HepG2 (cell line): ENCODE data around the gene CEBPZOS. TPM values are rescaled to one million over a fixed set of nuclear protein-coding genes. Genes with fewer than 3 reads are reported as not detected.

Experiments used
- ARID2 ChIP-seq: sonication (generic); formaldehyde crosslinking; IDR thresholded peaks from 2 replicates; pipeline ENCODE4 v1.8.1; 2022; ENCODE audit warnings: mild to moderate bottlenecking, missing genetic modification reagents, borderline replicate concordance
- CEBPB ChIP-seq: IDR thresholded peaks from 2 replicates; pipeline ENCODE4 v1.6.1; 2011; ENCODE audit warnings: low read depth, low read length, improper control_type of control experiment, borderline replicate concordance
- ERF ChIP-seq: IDR thresholded peaks from 2 replicates; pipeline ENCODE4 v1.6.1; 2018; ENCODE audit warnings: missing biosample characterization, missing genetic modification reagents
- FOXK1 ChIP-seq: sonication (generic); formaldehyde crosslinking; IDR thresholded peaks from 2 replicates; pipeline ENCODE4 v1.4.0; 2020; ENCODE audit warnings: low read depth, missing genetic modification reagents, borderline replicate concordance
- GATAD1 ChIP-seq: IDR thresholded peaks from 2 replicates; pipeline ENCODE4 v1.6.1; 2016; ENCODE audit warnings: missing genetic modification reagents, missing compliant biosample characterization
- HNF1B ChIP-seq: sonication (generic); formaldehyde crosslinking; IDR thresholded peaks from 2 replicates; pipeline ENCODE4 v1.5.1; 2020; ENCODE audit warnings: mild to moderate bottlenecking, moderate library complexity, missing genetic modification reagents
- IKZF1 ChIP-seq: fragments of 450-650 bp; IDR thresholded peaks from 2 replicates; pipeline ENCODE4 v1.7.1; 2016
- LBX2 ChIP-seq: sonication (generic); formaldehyde crosslinking; IDR thresholded peaks from 2 replicates; pipeline ENCODE4 v1.5.0; 2020; ENCODE audit warnings: missing genetic modification reagents, mild to moderate bottlenecking, borderline replicate concordance
- MAF1 ChIP-seq: sonication (generic); formaldehyde crosslinking; IDR thresholded peaks from 2 replicates; pipeline ENCODE4 v1.5.0; 2020; ENCODE audit warnings: missing genetic modification reagents, borderline replicate concordance
- PBX3 ChIP-seq: sonication (generic); formaldehyde crosslinking; IDR thresholded peaks from 2 replicates; pipeline ENCODE4 v1.8.1; 2023; ENCODE audit warnings: missing genetic modification reagents, inconsistent platforms, borderline replicate concordance
- POLR2AphosphoS5 ChIP-seq: IDR thresholded peaks from 2 replicates; pipeline ENCODE4 v1.6.1; 2012; ENCODE audit warnings: low read depth, low read length
- SMC3 ChIP-seq: IDR thresholded peaks from 2 replicates; pipeline ENCODE4 v1.6.1; 2011; ENCODE audit warnings: low read length, improper control_type of control experiment
- SOX5 ChIP-seq: IDR thresholded peaks from 2 replicates; pipeline ENCODE4 v1.6.1; 2016; ENCODE audit warnings: borderline replicate concordance
- TERF1 ChIP-seq: sonication (generic); formaldehyde crosslinking; IDR thresholded peaks from 2 replicates; pipeline ENCODE4 v1.8.0; 2022; ENCODE audit warnings: mild to moderate bottlenecking, missing genetic modification reagents, moderate library complexity
- ZNF121 ChIP-seq: sonication (generic); formaldehyde crosslinking; IDR thresholded peaks from 2 replicates; pipeline ENCODE4 v1.5.0; 2020; ENCODE audit warnings: mild to moderate bottlenecking, missing genetic modification reagents
- ZNF274 ChIP-seq: sonication (generic); formaldehyde crosslinking; IDR thresholded peaks from 2 replicates; pipeline ENCODE4 v1.5.1; 2020; ENCODE audit warnings: mild to moderate bottlenecking, missing genetic modification reagents
- polyA plus RNA-seq, 8 experiments: library from polyadenylated mRNA; depleted of rRNA in 3 of 8; stranded (reverse) in 7 of 8; unstranded in 1 of 8; fragments of >200 nt; fragmentation: Illumina TruSeq in 4 of 8; extraction: Trizol in 4 of 8; gene quantifications; 2 replicates each; pipeline versions ENCODE4 v1.2.1 to v1.2.3, GENCODE V29; 2011 to 2016; ENCODE audit warnings: low read depth in 4 of 8, missing spikeins in 1 of 8, mixed read lengths in 1 of 8; ENCODE audit not compliant: insufficient read depth in 1 of 8
- total RNA-seq, 5 experiments: library from RNA; depleted of rRNA; stranded (reverse); fragments of >200 nt; fragmentation: Illumina TruSeq; extraction: Trizol; gene quantifications; 2 replicates each; pipeline ENCODE4 v1.2.3, GENCODE V29; 2016; ENCODE audit warnings: low read depth in 1 of 5
- TF ChIP-seq, protein P1 (sequence below): sonication (generic); formaldehyde crosslinking; IDR thresholded peaks from 2 replicates; pipeline ENCODE4 v1.5.0; 2020; ENCODE audit warnings: mild to moderate bottlenecking, missing genetic modification reagents, moderate library complexity
- TF ChIP-seq, protein P2 (sequence below): IDR thresholded peaks from 2 replicates; pipeline ENCODE4 v1.6.1; 2016; ENCODE audit warnings: missing compliant biosample characterization, missing genetic modification reagents, borderline replicate concordance
- TF ChIP-seq, protein P3 (sequence below): sonication (generic); formaldehyde crosslinking; IDR thresholded peaks from 2 replicates; pipeline ENCODE4 v1.9.0; 2022; ENCODE audit warnings: missing genetic modification reagents, mild to moderate bottlenecking, borderline replicate concordance

CEBPZOS gene
- total and polyA plus RNA-seq, 2 of the 13 experiments (the other 11 are each of a cell fraction or from before 2014, with no cell fraction given) = 18.6 to 44.7 TPM

DNA sequence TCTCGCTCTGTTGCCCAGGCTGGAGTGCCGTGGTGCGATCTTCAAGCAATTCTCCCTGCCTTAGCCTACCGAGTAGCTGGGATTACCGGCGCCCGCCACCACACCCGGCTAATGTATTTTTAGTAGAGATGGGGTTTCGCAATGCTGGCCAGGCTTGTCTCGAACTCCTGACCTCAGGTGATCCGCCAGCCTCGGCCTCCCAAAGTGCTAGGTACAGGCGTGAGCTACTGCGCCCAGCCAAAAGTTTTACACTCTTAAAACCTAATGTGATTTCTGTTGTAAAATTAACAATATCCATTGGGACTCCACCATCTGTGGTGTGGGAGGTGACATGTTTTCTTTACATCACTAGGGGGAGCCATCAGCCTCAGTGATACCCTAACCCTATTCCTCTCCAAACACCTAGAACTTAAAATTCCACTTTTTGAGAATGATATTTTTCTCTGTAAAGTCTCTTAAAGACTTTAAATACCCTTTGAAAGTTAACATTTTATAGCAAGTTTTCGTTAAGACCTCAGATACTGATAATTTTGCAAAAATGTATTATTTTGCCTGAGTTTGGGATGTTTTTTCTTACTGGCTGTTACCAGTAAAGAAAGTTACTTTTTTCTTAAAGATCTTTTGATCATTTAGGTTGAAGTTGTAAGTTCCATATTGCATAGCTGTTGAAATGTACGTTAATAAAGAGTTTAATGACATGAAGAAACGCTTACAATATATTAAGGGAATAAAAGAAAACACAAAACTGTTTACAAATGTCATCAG, 27.9 kb upstream of the CEBPZOS start (continued):
- TF ChIP-seq PBX3 (no peak), POLR2AphosphoS5 (no peak), GATAD1 (CRISPR knock-in tag) (0 out of 2 replicates have a peak, but pooled peaks have one; percentile 20), IKZF1 (no peak), TERF1 (CRISPR knock-in tag) (no peak), LBX2 (CRISPR knock-in tag) (no peak), ZNF274 (CRISPR knock-in tag) (0 out of 2 replicates have a peak, but pooled peaks have one; percentile 42), MAF1 (CRISPR knock-in tag) (no peak), SOX5 (CRISPR knock-in tag) (0 out of 2 replicates have a peak, but pooled peaks have one; percentile 8), HNF1B (CRISPR knock-in tag) (no peak), ARID2 (CRISPR knock-in tag) (no peak), ERF (CRISPR knock-in tag) (no peak), CEBPB (peak; percentile 67), SMC3 (peak; percentile 67), FOXK1 (CRISPR knock-in tag) (peak; percentile 45; the same call in 1 of the 2 replicates), ZNF121 (CRISPR knock-in tag) (peak; percentile 19; the same call in 1 of the 2 replicates)
- TF ChIP-seq, protein P1, sequence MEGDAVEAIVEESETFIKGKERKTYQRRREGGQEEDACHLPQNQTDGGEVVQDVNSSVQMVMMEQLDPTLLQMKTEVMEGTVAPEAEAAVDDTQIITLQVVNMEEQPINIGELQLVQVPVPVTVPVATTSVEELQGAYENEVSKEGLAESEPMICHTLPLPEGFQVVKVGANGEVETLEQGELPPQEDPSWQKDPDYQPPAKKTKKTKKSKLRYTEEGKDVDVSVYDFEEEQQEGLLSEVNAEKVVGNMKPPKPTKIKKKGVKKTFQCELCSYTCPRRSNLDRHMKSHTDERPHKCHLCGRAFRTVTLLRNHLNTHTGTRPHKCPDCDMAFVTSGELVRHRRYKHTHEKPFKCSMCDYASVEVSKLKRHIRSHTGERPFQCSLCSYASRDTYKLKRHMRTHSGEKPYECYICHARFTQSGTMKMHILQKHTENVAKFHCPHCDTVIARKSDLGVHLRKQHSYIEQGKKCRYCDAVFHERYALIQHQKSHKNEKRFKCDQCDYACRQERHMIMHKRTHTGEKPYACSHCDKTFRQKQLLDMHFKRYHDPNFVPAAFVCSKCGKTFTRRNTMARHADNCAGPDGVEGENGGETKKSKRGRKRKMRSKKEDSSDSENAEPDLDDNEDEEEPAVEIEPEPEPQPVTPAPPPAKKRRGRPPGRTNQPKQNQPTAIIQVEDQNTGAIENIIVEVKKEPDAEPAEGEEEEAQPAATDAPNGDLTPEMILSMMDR = peak; percentile 82
- TF ChIP-seq, protein P2, sequence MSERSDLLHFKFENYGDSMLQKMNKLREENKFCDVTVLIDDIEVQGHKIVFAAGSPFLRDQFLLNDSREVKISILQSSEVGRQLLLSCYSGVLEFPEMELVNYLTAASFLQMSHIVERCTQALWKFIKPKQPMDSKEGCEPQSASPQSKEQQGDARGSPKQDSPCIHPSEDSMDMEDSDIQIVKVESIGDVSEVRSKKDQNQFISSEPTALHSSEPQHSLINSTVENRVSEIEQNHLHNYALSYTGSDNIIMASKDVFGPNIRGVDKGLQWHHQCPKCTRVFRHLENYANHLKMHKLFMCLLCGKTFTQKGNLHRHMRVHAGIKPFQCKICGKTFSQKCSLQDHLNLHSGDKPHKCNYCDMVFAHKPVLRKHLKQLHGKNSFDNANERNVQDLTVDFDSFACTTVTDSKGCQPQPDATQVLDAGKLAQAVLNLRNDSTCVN = 0 out of 2 replicates have a peak, but pooled peaks have one; percentile 27
- TF ChIP-seq, protein P3, sequence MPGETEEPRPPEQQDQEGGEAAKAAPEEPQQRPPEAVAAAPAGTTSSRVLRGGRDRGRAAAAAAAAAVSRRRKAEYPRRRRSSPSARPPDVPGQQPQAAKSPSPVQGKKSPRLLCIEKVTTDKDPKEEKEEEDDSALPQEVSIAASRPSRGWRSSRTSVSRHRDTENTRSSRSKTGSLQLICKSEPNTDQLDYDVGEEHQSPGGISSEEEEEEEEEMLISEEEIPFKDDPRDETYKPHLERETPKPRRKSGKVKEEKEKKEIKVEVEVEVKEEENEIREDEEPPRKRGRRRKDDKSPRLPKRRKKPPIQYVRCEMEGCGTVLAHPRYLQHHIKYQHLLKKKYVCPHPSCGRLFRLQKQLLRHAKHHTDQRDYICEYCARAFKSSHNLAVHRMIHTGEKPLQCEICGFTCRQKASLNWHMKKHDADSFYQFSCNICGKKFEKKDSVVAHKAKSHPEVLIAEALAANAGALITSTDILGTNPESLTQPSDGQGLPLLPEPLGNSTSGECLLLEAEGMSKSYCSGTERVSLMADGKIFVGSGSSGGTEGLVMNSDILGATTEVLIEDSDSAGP (CRISPR knock-in tag) = no peak
